ENCODE data around the gene MMP24OS. TPM values are rescaled to one million over a fixed set of nuclear protein-coding genes. Genes with fewer than 3 reads are reported as not detected.
"Not testable (repeated sequence)": the region's sequence is repeated elsewhere in the genome, so short reads cannot be mapped to it uniquely, and the experiment has no call there.

MMP24OS gene
- total and polyA plus RNA-seq, 5 experiments from 2014 or later, result 7.6 to 85.9 (median 12.3) TPM

DNA sequence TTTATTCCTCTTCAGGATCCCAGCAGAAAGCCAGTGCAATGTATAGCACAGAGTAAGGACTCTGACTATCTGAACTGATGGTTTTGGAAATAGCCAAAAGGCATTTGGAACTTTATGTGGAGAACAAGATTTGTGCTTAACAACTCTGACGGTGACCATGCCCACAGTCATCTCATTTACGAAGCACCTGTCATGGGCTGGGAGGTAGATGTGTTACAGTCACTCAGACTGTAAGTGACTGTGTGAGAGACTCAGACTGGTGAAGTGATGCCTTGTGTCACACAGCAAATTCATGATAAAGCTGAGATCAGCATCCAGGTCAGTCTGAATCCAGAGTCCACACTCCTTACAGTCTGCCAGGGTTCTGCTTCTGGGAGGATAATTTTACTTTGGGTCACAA lies 38.2 kb upstream of the MMP24OS start:
- DNase-seq, result no peak
- H3K9me3 Mint-ChIP-seq, result no peaks in the 10 kb centered on the region
- H3K27ac Mint-ChIP-seq, result peak overlapping the region in 3 of 10 donors; percentile 8 to 75 (median 22)

DNA sequence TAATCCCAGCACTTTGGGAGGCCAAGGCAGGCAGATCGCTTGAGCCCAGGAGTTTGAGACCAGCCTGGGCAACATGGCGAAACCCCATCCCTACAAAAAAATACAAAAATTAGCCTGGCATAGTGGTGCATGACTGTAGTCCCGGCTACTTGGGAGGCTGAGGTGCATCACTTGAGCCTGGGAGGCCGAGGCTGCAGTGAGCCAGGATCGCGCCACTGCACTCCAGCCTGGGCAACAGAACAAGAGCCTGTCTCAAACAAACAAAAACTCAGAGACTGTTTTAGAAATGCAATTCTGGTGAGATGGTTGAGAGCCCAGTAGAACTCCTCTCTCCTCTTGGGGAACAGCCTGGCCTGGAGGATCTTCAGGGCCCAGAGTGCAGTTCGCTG lies 37.7 kb upstream of the MMP24OS start:
- H3K9me3 Mint-ChIP-seq, ATAC-seq, DNase-seq, H3K27me3 Mint-ChIP-seq, POLR2A ChIA-PET, H3K4me3 Mint-ChIP-seq: not testable (repeated sequence)
- Mint-ChIP-seq H3K36me3 (peaks cover 0 to 37% (median 5%) of the 10 kb centered on the region in 3 donors), H3K4me1 (peaks cover 14 to 22% (median 14%) of the 10 kb centered on the region in 4 donors), H3K27ac (peak overlapping the region in 5 of 10 donors; percentile 8 to 75 (median 22))

More for the DNA sequence above, 38.2 kb upstream of the MMP24OS start:
- peaks cover 0 to 37% (median 5%) of the 10 kb centered on the region in 3 donors for H3K36me3 Mint-ChIP-seq
- peaks cover 14 to 22% (median 14%) of the 10 kb centered on the region in 4 donors for H3K4me1 Mint-ChIP-seq
- H3K4me3 Mint-ChIP-seq, result no peak overlapping the region
- no peak for ATAC-seq
- H3K27me3 Mint-ChIP-seq, result no peaks in the 10 kb centered on the region
- POLR2A ChIA-PET, result no interaction called here

DNA sequence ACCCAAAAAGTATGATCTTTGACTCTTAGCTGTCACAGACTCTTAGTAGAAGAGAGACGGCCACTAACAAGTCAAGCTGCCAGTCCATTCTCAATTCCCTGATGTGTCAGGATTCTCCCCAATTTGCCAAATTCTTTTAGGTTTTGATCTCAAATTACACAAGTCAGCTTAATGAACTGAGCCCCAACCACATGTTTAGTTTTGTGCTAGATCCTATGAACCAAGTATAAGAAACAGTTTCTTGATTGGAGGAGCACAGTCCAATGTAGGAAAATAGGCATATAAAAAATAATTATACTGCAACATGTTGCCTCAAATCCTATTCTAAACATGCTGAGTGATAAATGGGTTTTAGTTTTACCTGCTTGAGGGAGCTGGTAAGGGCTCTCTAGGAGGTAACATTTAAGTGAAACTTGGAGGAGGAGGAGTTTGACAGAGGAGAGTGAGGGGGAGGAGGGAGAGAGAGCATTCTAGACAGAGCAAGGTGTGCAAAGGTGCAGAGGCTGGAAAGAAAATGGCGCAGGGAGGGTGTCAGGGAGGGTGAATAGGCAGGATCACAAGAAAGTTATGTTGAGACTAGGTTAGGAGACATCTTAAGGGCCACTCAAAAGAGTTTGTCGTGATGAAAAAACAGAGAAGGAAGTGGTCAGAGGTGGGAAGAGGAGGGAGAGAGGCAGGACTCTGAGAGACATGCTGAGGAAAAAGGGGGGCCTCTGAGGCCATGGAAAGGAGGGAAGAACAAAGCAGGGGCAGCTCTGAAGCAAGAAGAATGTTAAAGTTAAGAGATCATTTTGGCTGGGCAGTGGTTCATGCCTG lies 37.1 kb upstream of the MMP24OS start:
- H3K36me3 Mint-ChIP-seq, result peaks cover 0 to 39% (median 5%) of the 10 kb centered on the region in 3 donors
- no peak for DNase-seq
- H3K9me3 Mint-ChIP-seq, result no peaks in the 10 kb centered on the region
- no peak for ATAC-seq
- peaks cover 13 to 22% (median 14%) of the 10 kb centered on the region in 4 donors for H3K4me1 Mint-ChIP-seq
- no peaks in the 10 kb centered on the region for H3K27me3 Mint-ChIP-seq
- peak overlapping the region; percentile 8 to 79 (median 52) for H3K27ac Mint-ChIP-seq
- POLR2A ChIA-PET, result no interaction called here
- no peak overlapping the region for H3K4me3 Mint-ChIP-seq

DNA sequence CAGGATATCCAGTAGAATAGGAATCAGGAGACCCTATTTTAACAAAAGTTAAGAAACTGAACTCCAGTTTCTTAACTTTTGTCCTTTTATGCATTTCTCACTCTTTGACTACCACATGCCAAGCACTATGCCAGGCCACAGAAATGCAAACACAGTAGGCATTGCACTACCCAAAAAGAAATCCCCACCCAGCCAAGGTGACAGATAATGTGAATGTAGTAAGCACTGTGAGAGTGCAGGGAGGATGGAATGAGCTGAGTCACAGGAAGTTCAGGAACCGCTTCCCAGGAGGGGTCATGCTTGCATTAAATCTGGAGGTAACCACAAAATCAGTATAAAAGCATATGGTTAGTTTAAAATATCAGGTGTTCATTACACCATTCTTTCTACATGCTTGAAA lies 34.4 kb upstream of the MMP24OS start:
- H3K27ac Mint-ChIP-seq, result no peak overlapping the region
- H3K27me3 Mint-ChIP-seq, result no peaks in the 10 kb centered on the region
- peaks cover 8 to 22% (median 14%) of the 10 kb centered on the region in 4 donors for H3K4me1 Mint-ChIP-seq
- POLR2A ChIA-PET, result no interaction called here
- no peaks in the 10 kb centered on the region for H3K9me3 Mint-ChIP-seq
- DNase-seq (no peak), ATAC-seq (no peak)
- peaks cover 0 to 50% (median 5%) of the 10 kb centered on the region in 3 donors for H3K36me3 Mint-ChIP-seq
- no peak overlapping the region for H3K4me3 Mint-ChIP-seq

DNA sequence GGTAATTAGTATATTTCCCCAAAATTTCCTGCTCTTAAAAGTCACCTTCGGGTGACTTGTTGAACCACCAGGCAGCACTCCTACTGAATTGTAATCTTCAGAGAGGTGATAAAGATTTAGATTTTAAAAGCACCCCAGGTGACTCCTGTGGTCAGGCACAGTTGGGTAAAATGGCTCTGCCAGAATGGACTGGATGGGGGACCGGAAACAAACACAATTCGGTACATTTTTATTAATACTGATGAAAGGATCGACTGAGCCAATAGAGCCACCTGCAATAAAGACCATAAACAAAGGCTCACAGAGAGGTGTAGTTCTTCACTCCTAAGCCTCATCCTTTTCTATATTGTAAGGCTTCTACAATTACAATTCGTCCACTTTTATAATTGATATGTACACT lies 33.9 kb upstream of the MMP24OS start:
- POLR2A ChIA-PET, result no interaction called here
- no peak for DNase-seq
- no peak overlapping the region for H3K4me3 Mint-ChIP-seq
- H3K9me3 Mint-ChIP-seq, result no peaks in the 10 kb centered on the region
- no peak for ATAC-seq
- H3K27me3 Mint-ChIP-seq, result no peaks in the 10 kb centered on the region
- no peak overlapping the region for H3K27ac Mint-ChIP-seq
- H3K36me3 Mint-ChIP-seq, result peaks cover 0 to 48% (median 5%) of the 10 kb centered on the region in 3 donors
- H3K4me1 Mint-ChIP-seq, result peaks cover 8 to 22% (median 14%) of the 10 kb centered on the region in 4 donors

DNA sequence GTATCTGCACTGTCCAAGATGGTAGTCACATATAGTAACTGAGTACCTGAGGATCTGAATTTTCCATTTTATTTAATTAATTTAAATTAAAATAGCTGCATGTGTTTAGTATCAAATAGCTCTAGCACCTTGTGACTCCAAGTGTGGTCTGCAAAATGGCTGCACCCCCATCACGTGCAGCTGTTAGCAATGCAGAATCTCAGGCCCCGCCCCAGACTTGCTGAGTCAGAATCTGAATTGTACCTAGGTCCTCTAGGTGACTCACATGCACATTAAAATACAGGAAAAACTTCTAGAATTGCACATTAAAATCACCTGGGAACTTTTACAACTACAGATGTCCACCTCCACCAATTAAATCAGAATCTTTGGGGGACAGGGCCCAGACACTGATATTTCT lies 33.5 kb upstream of the MMP24OS start:
- POLR2A ChIA-PET, result no interaction called here
- H3K36me3 Mint-ChIP-seq, result peaks cover 0 to 47% (median 5%) of the 10 kb centered on the region in 3 donors
- no peaks in the 10 kb centered on the region for H3K9me3 Mint-ChIP-seq
- H3K27me3 Mint-ChIP-seq, result no peaks in the 10 kb centered on the region
- no peak overlapping the region for H3K27ac Mint-ChIP-seq
- peaks cover 8 to 22% (median 14%) of the 10 kb centered on the region in 4 donors for H3K4me1 Mint-ChIP-seq
- ATAC-seq, result no peak
- H3K4me3 Mint-ChIP-seq, result no peak overlapping the region
- DNase-seq, result no peak

DNA sequence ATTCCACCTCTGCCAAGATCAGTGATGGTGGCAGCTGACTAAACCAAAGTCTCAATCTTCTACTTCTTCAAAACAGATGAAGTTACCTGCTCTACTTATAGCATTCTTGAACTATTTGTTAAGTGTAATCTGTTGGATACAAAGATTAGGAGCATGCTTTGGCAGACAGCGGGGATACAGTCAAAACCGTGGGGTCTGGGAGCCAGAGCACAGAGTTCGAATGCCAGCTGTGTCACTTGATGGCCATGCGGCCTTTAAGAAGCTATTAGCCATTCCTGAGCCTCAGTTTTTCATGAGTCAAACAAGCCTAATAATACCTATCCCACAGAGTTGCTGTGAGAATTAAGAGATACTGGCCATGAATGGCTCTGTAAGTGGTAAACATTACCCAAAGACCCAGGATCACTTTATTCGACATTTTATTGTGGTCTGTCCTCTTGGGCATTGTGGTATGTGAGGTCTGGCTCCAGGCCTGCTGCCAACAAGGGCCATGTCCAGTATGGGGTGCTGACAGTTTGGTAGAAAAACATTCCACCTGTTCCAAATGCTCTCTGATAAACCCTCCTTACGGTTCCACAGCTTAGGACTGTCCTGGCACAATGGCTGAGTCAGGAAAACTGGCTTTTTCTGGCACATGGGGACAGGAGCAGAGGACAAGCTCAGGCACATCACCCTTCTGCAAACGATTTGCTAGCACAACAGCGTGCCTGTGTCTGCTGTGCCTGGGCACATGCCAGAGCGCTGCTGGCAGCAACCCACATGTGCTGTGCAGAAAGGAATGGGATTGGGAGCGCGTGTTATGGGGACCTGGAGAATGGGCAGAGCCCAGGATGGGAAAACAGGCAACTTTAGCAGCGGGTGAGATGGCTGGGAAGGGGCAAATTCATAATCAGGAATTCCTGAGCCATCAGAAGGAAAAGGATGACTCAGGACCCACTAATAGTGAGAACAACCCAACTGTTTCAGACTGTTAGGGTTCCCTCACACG lies 30.0 kb upstream of the MMP24OS start:
- H3K4me1 Mint-ChIP-seq, result peaks cover 4 to 9% (median 7%) of the 10 kb centered on the region in 4 donors
- ATAC-seq (no peak), DNase-seq (no peak)
- H3K36me3 Mint-ChIP-seq, result peaks cover 0 to 32% (median 5%) of the 10 kb centered on the region in 3 donors
- POLR2A ChIA-PET, result no interaction called here
- H3K27ac Mint-ChIP-seq, result peak overlapping the region in 4 of 10 donors; percentile 20 to 77 (median 56)
- no peaks in the 10 kb centered on the region for H3K9me3 Mint-ChIP-seq
- no peaks in the 10 kb centered on the region for H3K27me3 Mint-ChIP-seq
- no peak overlapping the region for H3K4me3 Mint-ChIP-seq

DNA sequence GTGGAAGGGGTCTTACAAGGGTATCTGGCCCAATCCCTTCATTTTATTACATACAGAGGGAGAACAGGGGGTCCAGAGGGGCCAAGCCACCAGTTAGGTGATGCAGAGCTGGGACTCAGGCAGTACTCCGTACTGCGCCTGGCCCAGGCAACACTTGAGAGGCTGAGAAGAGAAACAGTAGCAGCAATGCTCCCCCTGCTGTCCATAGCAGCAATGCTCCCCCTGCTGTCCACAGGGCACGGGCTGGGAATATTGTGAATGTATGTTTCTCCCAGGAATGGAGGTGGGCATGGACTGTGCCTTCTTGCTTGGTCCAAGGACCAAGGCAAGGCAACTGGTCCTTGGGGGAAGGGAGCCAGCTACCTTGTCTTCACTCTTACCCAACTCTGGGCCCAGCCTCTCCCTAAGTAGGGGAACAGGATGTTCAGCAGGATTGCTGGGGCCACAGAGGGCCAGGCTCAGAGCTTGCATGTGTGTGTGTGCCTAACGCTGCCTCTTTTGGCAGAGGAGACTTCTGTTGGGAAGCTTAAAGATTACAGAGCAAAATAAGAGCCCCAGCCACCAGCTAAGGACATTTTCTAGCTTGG lies 29.1 kb upstream of the MMP24OS start:
- ATAC-seq, result peak; percentile 40 to 43

DNA sequence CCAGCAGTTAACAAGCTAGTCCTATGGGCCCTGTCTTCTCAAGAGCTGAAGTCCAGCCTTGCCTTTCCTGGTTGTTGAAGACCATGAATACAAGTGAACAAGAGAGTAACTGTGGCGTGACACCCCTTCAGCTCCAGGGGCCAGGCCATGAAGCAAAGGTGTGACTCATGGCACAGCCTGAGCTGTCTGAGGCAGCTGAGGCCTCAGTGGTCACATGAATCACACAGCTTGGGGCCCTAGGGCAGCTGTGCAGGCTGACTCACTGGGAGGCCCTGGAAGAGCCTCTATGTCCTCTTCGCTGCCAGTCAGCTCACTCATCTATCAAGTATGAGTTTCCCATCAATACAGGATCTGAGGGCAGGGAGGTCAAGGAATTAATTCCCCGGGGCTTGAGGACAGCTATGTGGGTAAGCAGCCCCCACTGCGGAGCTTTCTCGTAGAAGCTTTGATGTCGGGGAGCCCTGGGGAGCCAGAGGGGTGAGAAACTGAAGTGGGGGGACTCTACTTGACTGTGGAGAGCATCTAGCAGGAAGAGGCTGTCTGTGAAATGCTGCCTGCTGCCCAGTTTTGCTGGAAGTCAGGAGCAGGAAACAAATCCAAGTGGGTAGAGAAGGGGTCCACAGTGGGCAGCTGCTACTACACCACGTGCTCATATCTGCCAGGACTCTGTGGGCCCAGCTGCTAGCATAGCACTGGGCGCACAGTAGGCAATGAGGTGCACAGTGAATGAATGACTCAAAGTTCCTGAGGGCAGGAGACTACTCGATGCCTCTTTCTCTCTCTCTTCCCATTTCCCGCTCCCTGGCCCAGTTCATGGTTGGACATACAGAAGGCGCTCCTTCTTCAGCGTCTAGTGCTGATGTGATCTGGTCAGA lies 28.0 kb upstream of the MMP24OS start:
- POLR2A ChIA-PET, result interaction anchor here (0.5 to 0.6 kb wide), 2 partner anchors 133 to 186 kb away, joined by 3 read pairs; no protein-coding TSS in a partner anchor
- Mint-ChIP-seq H3K4me3 (no peak overlapping the region), H3K36me3 (peaks cover 0 to 20% (median 2%) of the 10 kb centered on the region in 3 donors), H3K9me3 (no peaks in the 10 kb centered on the region), H3K4me1 (peaks cover 2 to 9% (median 7%) of the 10 kb centered on the region in 4 donors), H3K27me3 (no peaks in the 10 kb centered on the region), H3K27ac (peak overlapping the region in 5 of 10 donors; percentile 5 to 74 (median 12))
- peak in 1 of 10 donors; percentile 23 for DNase-seq
- no peak for ATAC-seq

More for the DNA sequence above, 29.1 kb upstream of the MMP24OS start:
- Mint-ChIP-seq H3K27ac (peak overlapping the region in 8 of 10 donors; percentile 3 to 46 (median 12)), H3K36me3 (peaks cover 0 to 24% (median 2%) of the 10 kb centered on the region in 3 donors), H3K27me3 (no peaks in the 10 kb centered on the region), H3K4me1 (peaks cover 2 to 9% (median 7%) of the 10 kb centered on the region in 4 donors), H3K9me3 (no peaks in the 10 kb centered on the region), H3K4me3 (no peak overlapping the region)
- DNase-seq, result peak in 1 of 10 donors; percentile 8
- POLR2A ChIA-PET, result no interaction called here

DNA sequence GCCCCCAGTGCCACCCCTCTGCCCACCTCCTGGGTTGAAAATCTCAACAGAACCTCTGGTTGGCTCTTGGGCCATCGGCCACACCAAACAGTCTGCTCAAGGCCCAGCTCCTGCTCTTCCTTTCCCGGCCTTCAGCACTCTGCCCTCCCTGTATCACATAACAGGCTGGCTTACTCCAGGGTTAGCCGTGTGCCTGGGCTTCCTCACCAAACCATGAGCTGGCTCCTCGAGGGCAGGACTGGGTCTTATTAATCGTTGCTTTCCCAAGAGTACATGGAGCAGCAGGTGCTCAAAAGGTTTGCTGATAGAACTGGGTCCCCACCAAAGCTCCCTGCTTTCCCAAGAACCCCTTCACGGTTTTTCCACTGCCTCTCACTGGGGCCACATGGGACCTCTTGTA lies 27.0 kb upstream of the MMP24OS start:
- no peak for DNase-seq
- no peak for ATAC-seq
- Mint-ChIP-seq H3K4me1 (peaks cover 2 to 9% (median 7%) of the 10 kb centered on the region in 4 donors), H3K9me3 (no peaks in the 10 kb centered on the region), H3K27ac (peak overlapping the region in 5 of 10 donors; percentile 0 to 85 (median 61)), H3K4me3 (no peak overlapping the region), H3K27me3 (no peaks in the 10 kb centered on the region), H3K36me3 (peaks cover 0 to 16% (median 2%) of the 10 kb centered on the region in 3 donors)
- POLR2A ChIA-PET, result interaction anchor here (0.6 to 0.9 kb wide), 3 partner anchors 109 to 209 kb away, joined by 3 read pairs; no protein-coding TSS in a partner anchor

DNA sequence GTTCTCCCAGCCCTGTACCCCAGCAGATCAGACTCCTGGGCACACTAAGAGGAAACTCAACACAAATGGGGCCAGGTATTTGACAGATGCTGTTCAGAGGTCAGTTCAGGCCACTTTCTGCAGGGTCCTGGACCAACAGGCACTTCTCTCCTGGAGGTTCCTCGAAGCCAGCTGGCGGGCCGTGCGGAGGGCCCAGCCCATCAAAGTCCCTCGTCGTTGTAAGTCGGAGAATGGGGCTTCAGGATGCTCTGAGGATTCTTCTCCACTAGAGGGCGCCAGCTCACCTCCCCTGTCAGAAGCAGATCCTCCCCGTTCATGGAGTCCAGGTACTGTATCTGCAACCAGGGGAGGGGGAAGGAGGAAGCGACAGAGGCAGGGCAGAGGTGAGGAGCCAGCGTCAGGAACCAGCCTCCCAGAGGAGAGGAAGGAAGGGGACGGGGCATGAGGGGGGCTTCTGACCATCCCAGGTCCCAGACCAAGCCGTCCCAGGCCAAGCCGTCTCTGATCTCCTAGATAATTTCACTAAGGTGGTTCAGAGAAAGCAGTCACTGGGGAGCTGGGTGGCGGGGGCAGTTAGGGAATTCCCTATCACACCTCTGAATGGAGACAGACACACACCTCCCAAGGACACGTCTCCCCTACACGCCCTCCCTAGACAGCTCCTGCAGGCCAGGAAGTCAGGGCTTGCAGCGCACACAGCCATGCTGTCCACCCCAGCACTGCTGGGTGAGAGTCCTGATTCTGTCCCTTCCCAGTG lies 26.0 kb upstream of the MMP24OS start:
- peak; percentile 97 to 99 for ATAC-seq
- peaks cover 2 to 9% (median 7%) of the 10 kb centered on the region in 4 donors for H3K4me1 Mint-ChIP-seq
- POLR2A ChIA-PET, result interaction anchor here (0.8 to 1.4 kb wide), 2 partner anchors 26 to 207 kb away, joined by 3 read pairs; partner anchors contain the start of gene MMP24OS
- DNase-seq, result peak; percentile 63 to 91 (median 82)
- H3K36me3 Mint-ChIP-seq, result peaks cover 0 to 10% (median 2%) of the 10 kb centered on the region in 3 donors
- no peaks in the 10 kb centered on the region for H3K9me3 Mint-ChIP-seq
- H3K4me3 Mint-ChIP-seq, result no peak overlapping the region
- no peaks in the 10 kb centered on the region for H3K27me3 Mint-ChIP-seq
- H3K27ac Mint-ChIP-seq, result peak overlapping the region in 7 of 10 donors; percentile 45 to 85 (median 60)

Measured in naive thymus-derived CD8-positive, alpha-beta T cell (primary cell).